ENCODE measurements around the gene CDKAL1.

Gene CDKAL1

DNA sequence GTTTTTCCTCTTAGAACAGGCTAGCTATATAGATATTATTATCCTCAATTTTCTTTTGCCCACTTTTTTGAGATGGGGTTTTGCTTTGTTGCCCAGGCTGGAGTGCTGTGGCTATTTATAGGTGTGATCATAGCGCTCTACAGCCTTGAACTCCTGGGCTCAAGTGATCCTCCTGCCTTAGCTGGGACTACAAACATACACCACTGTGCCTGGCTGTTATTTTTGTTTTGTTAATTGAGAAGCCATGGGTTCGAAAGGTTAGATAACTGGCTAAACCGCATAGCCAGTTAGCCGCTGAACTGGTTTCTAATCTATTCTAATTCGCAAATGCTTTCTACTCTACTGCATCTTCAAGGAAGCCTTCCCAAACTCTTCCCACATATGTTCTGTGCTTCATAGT is 425.8 kb downstream of the CDKAL1 start:
- Histone ChIP-seq H3K4me3 (replicated peaks; ENCODE audit: low read depth, low read length) (no peak overlapping the region), H3K36me3 (ENCODE audit: control insufficient read depth, insufficient read depth, low read length) (no peaks in the 10 kb centered on the region; the same call in none of the 2 replicates), H3K27me3 (replicated peaks; ENCODE audit: control insufficient read depth, insufficient read depth, low read length) (no peaks in the 10 kb centered on the region)
- DNase-seq (ENCODE audit: extremely low read depth, insufficient read length) = no peak
- no peak for TF ChIP-seq CTCF (IDR thresholded peaks at IDR 0.05; ENCODE audit: insufficient read depth, low read length, poor library complexity, severe bottlenecking)

DNA sequence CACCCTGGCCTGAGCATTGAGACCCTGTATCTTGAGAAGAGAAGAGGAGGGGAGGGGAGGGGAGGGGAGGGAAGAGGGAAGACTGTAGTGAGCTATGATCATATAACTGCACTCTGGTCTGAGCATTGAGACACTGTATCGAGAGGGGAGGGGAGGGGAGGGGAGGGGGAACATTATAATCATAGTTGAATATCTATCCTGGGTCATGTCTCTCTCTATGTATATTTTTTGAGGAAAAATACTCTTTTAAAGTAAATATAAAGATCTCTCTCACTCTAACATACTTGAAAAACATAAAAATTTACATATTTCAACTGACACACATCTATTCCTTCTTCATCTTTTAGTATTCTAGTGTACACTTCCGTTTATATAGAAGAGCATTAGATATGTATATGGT is 431.0 kb downstream of the CDKAL1 start:
- TF ChIP-seq CTCF (IDR thresholded peaks at IDR 0.05; ENCODE audit: insufficient read depth, low read length, poor library complexity, severe bottlenecking) = no peak
- DNase-seq (ENCODE audit: extremely low read depth, insufficient read length) = no peak
- H3K36me3 ChIP-seq (ENCODE audit: control insufficient read depth, insufficient read depth, low read length) = no peaks in the 10 kb centered on the region
- no peak overlapping the region for H3K4me3 ChIP-seq (replicated peaks; ENCODE audit: low read depth, low read length)
- H3K27me3 ChIP-seq (replicated peaks; ENCODE audit: control insufficient read depth, insufficient read depth, low read length) = no peaks in the 10 kb centered on the region

DNA sequence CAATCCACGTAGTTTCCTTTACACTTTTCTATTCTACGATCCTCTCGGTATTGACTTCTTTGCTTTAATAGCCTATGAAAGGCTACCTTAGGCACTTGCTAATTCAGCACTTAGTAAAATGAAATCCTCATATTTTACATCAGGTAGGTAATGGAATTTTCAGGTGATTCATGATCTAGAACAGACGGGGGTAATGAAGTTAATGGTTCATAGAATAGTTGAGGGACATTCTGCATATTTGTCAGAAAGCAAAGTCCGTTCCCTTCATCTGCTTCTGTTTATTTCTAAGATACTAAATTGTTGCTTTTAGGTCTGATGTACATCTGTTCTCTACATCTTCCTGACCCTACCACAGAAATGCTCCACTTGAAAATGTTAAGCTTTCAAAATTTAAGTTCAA is 431.7 kb downstream of the CDKAL1 start:
- Histone ChIP-seq H3K4me3 (replicated peaks; ENCODE audit: low read depth, low read length) (no peak overlapping the region), H3K27me3 (replicated peaks; ENCODE audit: control insufficient read depth, insufficient read depth, low read length) (no peaks in the 10 kb centered on the region), H3K36me3 (ENCODE audit: control insufficient read depth, insufficient read depth, low read length) (no peaks in the 10 kb centered on the region)
- no peak for DNase-seq (ENCODE audit: extremely low read depth, insufficient read length)
- no peak for TF ChIP-seq CTCF (IDR thresholded peaks at IDR 0.05; ENCODE audit: insufficient read depth, low read length, poor library complexity, severe bottlenecking)

- H3K27me3 ChIP-seq (replicated peaks; ENCODE audit: control insufficient read depth, insufficient read depth, low read length) = no peaks in the 10 kb centered on the region
- TF ChIP-seq CTCF (IDR thresholded peaks at IDR 0.05; ENCODE audit: insufficient read depth, low read length, poor library complexity, severe bottlenecking) = no peak
- no peak for DNase-seq (ENCODE audit: extremely low read depth, insufficient read length)
- H3K36me3 ChIP-seq (ENCODE audit: control insufficient read depth, insufficient read depth, low read length) = no peaks in the 10 kb centered on the region
- no peak overlapping the region for H3K4me3 ChIP-seq (replicated peaks; ENCODE audit: low read depth, low read length)
These were observed 435.3 kb downstream of the CDKAL1 start for GRCh38 chr6:20969551-20969950.

DNA sequence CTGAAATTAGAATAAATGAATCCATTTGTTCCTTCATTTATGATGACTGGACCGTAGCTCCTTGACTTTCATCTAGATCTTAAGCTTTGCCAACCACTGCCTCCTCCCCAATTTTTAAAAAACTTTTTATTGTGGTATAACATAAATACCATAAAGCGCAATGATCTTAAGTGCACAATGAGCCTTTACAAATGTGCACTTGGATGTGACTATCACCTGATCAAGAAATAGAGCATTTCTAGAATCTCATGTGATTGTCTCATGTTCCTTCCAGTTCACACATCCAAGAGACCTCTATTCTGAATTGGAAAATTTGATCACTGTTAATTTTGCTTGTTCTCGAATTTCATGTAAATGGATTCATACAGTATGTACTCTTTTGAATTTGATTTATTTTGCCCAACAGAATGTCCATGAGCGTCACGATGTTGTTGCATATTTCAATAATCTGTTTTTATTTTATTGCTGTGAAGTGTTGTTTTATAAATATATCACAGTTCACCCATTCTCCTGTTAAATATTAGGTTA is 442.2 kb downstream of the CDKAL1 start:
- no peaks in the 10 kb centered on the region for H3K27me3 ChIP-seq (replicated peaks; ENCODE audit: control insufficient read depth, insufficient read depth, low read length)

More for the DNA sequence above, 442.2 kb downstream of the CDKAL1 start:
- TF ChIP-seq CTCF (IDR thresholded peaks at IDR 0.05; ENCODE audit: insufficient read depth, low read length, poor library complexity, severe bottlenecking) = no peak
- Histone ChIP-seq H3K36me3 (ENCODE audit: control insufficient read depth, insufficient read depth, low read length) (no peaks in the 10 kb centered on the region), H3K4me3 (replicated peaks; ENCODE audit: low read depth, low read length) (no peak overlapping the region)
- DNase-seq (ENCODE audit: extremely low read depth, insufficient read length) = no peak
